GM12878 (cell line): ENCODE measurements around the gene VPS52. TPM values are rescaled to one million over a fixed set of nuclear protein-coding genes. Genes with fewer than 3 reads are reported as not detected.

Experiments used
- ATAC-seq: fragments of 200-7000 bp; cut with Tn5 transposase; 3 replicates; pipeline ENCODE4 v1.9.1; 2020; ENCODE audit warnings: mild to moderate bottlenecking, moderate library complexity
- BruUV-seq: library from RNA; stranded (reverse); fragments of 400-500 nt; replicated peaks from 2 replicates; lab custom pipeline; 2021; lab: Mats Ljungman, UMichigan
- CTCF ChIA-PET: fragments of 300-600 bp; sonication (Branson Sonifier 250); formaldehyde crosslinking; extraction: SDS; loops from one replicate; lab custom pipeline; 2021; ENCODE audit warnings: inconsistent platforms; lab: Yijun Ruan, JAX
- POLR2A ChIA-PET: fragments of 350-600 bp; formaldehyde crosslinking; extraction: SDS; loops from one replicate; lab custom pipeline; 2021; ENCODE audit warnings: inconsistent platforms; lab: Charles Lee
- RAD21 ChIA-PET: fragments of 300-600 bp; sonication (Branson Sonifier 250); formaldehyde crosslinking; loops from one replicate; lab custom pipeline; 2023; ENCODE audit warnings: antibody characterized with exemption; ENCODE audit not compliant: unreplicated experiment; lab: Charles Lee
- SMC1A ChIA-PET: fragments of 300-600 bp; sonication (Branson Sonifier 250); formaldehyde crosslinking; loops from one replicate; lab custom pipeline; 2023; ENCODE audit not compliant: unreplicated experiment, uncharacterized antibody; lab: Charles Lee
- DNase-seq: peaks from one replicate; pipeline ENCODE4 v3.0.0-alpha.2; 2011; ENCODE audit warnings: low read depth, low spot score
- FAIRE-seq: peaks from 3 replicates; lab custom pipeline; 2011; peaks lifted over from hg19 to GRCh38; lab: Jason Lieb, UNC
- H2AFZ ChIP-seq: 2 replicates; pipeline ENCODE4 v1.6.0; 2011; ENCODE audit warnings: low read depth, low read length, control low read depth; ENCODE audit not compliant: control insufficient read depth
- H3K27ac ChIP-seq: 2 replicates; pipeline ENCODE4 v1.5.1; 2011; ENCODE audit warnings: control low read depth; ENCODE audit not compliant: control insufficient read depth, insufficient read depth
- H3K27me3 ChIP-seq, 2 experiments: replicated peaks in 1 of 2; 2 replicates each; pipeline versions ENCODE4 v1.6.0 to v1.6.1; 2011; ENCODE audit warnings: low read length in 1 of 2; ENCODE audit not compliant: control insufficient read depth in 2 of 2, insufficient read depth in 2 of 2
- H3K36me3 ChIP-seq, 2 experiments: 2 replicates each; pipeline ENCODE4 v1.5.1; 2011; ENCODE audit warnings: low read length in 1 of 2; ENCODE audit not compliant: control insufficient read depth in 2 of 2, insufficient read depth in 2 of 2
- H3K4me1 ChIP-seq: 2 replicates; pipeline ENCODE4 v1.6.1; 2011; ENCODE audit warnings: mild to moderate bottlenecking, low read length, moderate library complexity, mixed read lengths; ENCODE audit not compliant: control insufficient read depth, insufficient read depth
- H3K4me2 ChIP-seq: 2 replicates; pipeline ENCODE4 v1.6.0; 2011; ENCODE audit warnings: control low read depth; ENCODE audit not compliant: control insufficient read depth, insufficient read depth
- H3K4me3 ChIP-seq: fragments of 200-600 bp; sonication (generic); 2 replicates; pipeline ENCODE4 v1.5.1; 2016
- H3K79me2 ChIP-seq: 2 replicates; pipeline ENCODE4 v1.6.0; 2011; ENCODE audit warnings: low read length; ENCODE audit not compliant: control insufficient read depth, insufficient read depth
- H3K9ac ChIP-seq: 2 replicates; pipeline ENCODE4 v1.8.0; 2011; ENCODE audit warnings: low read length, control low read depth, mixed read lengths; ENCODE audit not compliant: control insufficient read depth, insufficient read depth
- H3K9me3 ChIP-seq: replicated peaks from 3 replicates; pipeline ENCODE4 v1.5.1; 2011; ENCODE audit warnings: mild to moderate bottlenecking, low read length; ENCODE audit not compliant: control insufficient read depth, insufficient read depth
- H4K20me1 ChIP-seq: 2 replicates; pipeline ENCODE4 v1.6.0; 2011; ENCODE audit not compliant: control insufficient read depth, insufficient read depth
- BACH1 ChIP-seq: fragments of 450-650 bp; IDR thresholded peaks from 2 replicates; pipeline ENCODE4 v1.6.1; 2017; ENCODE audit warnings: mild to moderate bottlenecking, borderline replicate concordance
- BCL11A ChIP-seq: IDR thresholded peaks from 2 replicates; pipeline ENCODE4 v1.6.1; 2011; ENCODE audit warnings: low read depth, low read length
- CBX5 ChIP-seq: sonication (generic); IDR thresholded peaks from 2 replicates; pipeline ENCODE4 v1.6.1; 2016; ENCODE audit warnings: low read depth, moderate library complexity, mild to moderate bottlenecking, inconsistent platforms
- EED ChIP-seq: sonication (generic); IDR thresholded peaks from 2 replicates; pipeline ENCODE4 v1.6.1; 2016; ENCODE audit warnings: antibody characterized with exemption, low read depth
- EZH2 ChIP-seq: IDR thresholded peaks from 2 replicates; pipeline ENCODE4 v1.6.1; 2012; ENCODE audit warnings: low read depth, mild to moderate bottlenecking, control low read depth, inconsistent platforms, low read length, borderline replicate concordance; ENCODE audit not compliant: control insufficient read depth
- NFIC ChIP-seq: IDR thresholded peaks from 2 replicates; pipeline ENCODE4 v1.6.1; 2012; ENCODE audit warnings: low read depth, mild to moderate bottlenecking, inconsistent platforms, low read length, moderate library complexity
- NFXL1 ChIP-seq: fragments of 450-650 bp; IDR thresholded peaks from 2 replicates; pipeline ENCODE4 v1.6.1; 2017; ENCODE audit warnings: antibody characterized with exemption, mild to moderate bottlenecking, borderline replicate concordance
- NFYB ChIP-seq: IDR thresholded peaks from 2 replicates; pipeline ENCODE4 v1.6.1; 2011; ENCODE audit warnings: low read depth, mild to moderate bottlenecking, low read length, improper control_type of control experiment, moderate library complexity; ENCODE audit not compliant: insufficient read depth
- POLR2A ChIP-seq: IDR thresholded peaks from 2 replicates; pipeline ENCODE4 v1.6.1; 2011; ENCODE audit warnings: low read depth, mild to moderate bottlenecking, low read length
- POLR2AphosphoS2 ChIP-seq: IDR thresholded peaks from 2 replicates; pipeline ENCODE4 v1.6.1; 2011; ENCODE audit warnings: low read depth, mild to moderate bottlenecking, low read length, improper control_type of control experiment, moderate library complexity
- SMC3 ChIP-seq: IDR thresholded peaks from 2 replicates; pipeline ENCODE4 v1.6.1; 2011; ENCODE audit warnings: low read length, improper control_type of control experiment, borderline replicate concordance
- SPI1 ChIP-seq: IDR thresholded peaks from 2 replicates; pipeline ENCODE4 v1.6.1; 2011; ENCODE audit warnings: low read depth, mild to moderate bottlenecking, low read length, moderate library complexity, borderline replicate concordance; ENCODE audit not compliant: insufficient read depth
- WGBS: methylation state at CpG from one replicate; pipeline ENCODE4 v1.1.6; 2016; ENCODE audit warnings: low lambda C conversion rate; ENCODE audit not compliant: insufficient replicate concordance, insufficient coverage; ENCODE audit errors: missing lambda C conversion rate; 5-methylcytosine and 5-hydroxymethylcytosine counted together
- in situ Hi-C: fragments of 300-500 bp; cut with MboI; formaldehyde crosslinking; loops from 9 replicates; pipeline ENCODE4 v1.14.3; 2018; ENCODE audit warnings: mixed read lengths
- intact Hi-C: fragments of 100-400 bp; cut with micrococcal nuclease; formaldehyde crosslinking; loops from one replicate; pipeline ENCODE4 v1.14.2; 2022; ENCODE audit not compliant: unreplicated experiment
- polyA plus RNA-seq, 11 experiments: library from polyadenylated mRNA; depleted of rRNA in 4 of 11; unstranded in 6 of 11; stranded (reverse) in 5 of 11; fragments of >200 nt; fragmentation: Nextera tagmentation in 4 of 11; fragmentation: Illumina TruSeq in 1 of 11; extraction: Ambion mirVana in 4 of 11; extraction: Trizol in 1 of 11; gene quantifications; 1 replicate in 1 of 11; 2 replicates in 10 of 11; pipeline versions ENCODE4 v1.2.1 to v1.2.3, GENCODE V29; 2011 to 2016; ENCODE audit warnings: inconsistent platforms in 2 of 11, missing spikeins in 2 of 11, low read depth in 1 of 11
- total RNA-seq, 4 experiments: library from RNA; depleted of rRNA in 3 of 4; stranded (reverse); fragments of >200 nt in 3 of 4; fragmentation: Illumina TruSeq in 1 of 4; extraction: Trizol in 1 of 4; gene quantifications; 2 replicates each; pipeline versions ENCODE4 v1.2.1 to v1.2.3, GENCODE V29; 2013 to 2021
- TF ChIP-seq, protein P1 (sequence below): fragments of 450-650 bp; IDR thresholded peaks from 2 replicates; pipeline ENCODE4 v1.6.1; 2016; ENCODE audit warnings: mild to moderate bottlenecking
- TF ChIP-seq, protein P2 (sequence below): fragments of 450-650 bp; IDR thresholded peaks from 2 replicates; pipeline ENCODE4 v1.6.1; 2017; ENCODE audit warnings: mild to moderate bottlenecking, moderate library complexity
- TF ChIP-seq, protein P3 (sequence below): fragments of 450-650 bp; IDR thresholded peaks from 2 replicates; pipeline ENCODE4 v1.6.1; 2016; ENCODE audit warnings: mild to moderate bottlenecking

Gene VPS52
- total and polyA plus RNA-seq, 10 of the 15 experiments (the other 5 are each of a cell fraction or from before 2014, with no cell fraction given) = 11.3 to 52.7 (median 36.7) TPM

DNA sequence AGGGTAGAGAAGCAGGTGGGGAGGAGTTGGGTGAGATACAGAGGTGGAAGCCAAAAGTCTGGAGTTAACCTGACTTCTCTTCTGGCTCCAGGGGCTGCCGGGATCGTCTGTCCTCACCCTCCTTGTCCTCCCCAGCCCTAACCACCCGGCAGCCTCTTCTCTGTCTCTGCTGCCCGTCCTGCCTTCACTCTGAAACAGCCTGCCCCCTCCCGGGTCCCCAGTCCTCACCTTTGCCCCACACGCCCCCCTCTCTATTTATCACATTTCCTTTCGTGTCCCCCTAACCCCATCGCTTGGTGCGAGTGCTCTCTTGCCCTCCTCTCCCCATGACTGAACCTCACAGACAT lies 57.7 kb downstream of the VPS52 start (continued):
- no peak for TF ChIP-seq SMC3
- TF ChIP-seq, protein P1, sequence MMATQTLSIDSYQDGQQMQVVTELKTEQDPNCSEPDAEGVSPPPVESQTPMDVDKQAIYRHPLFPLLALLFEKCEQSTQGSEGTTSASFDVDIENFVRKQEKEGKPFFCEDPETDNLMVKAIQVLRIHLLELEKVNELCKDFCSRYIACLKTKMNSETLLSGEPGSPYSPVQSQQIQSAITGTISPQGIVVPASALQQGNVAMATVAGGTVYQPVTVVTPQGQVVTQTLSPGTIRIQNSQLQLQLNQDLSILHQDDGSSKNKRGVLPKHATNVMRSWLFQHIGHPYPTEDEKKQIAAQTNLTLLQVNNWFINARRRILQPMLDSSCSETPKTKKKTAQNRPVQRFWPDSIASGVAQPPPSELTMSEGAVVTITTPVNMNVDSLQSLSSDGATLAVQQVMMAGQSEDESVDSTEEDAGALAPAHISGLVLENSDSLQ = no peak
- TF ChIP-seq CBX5 = no peak
- no peak for TF ChIP-seq POLR2AphosphoS2
- no peak for TF ChIP-seq EZH2

DNA sequence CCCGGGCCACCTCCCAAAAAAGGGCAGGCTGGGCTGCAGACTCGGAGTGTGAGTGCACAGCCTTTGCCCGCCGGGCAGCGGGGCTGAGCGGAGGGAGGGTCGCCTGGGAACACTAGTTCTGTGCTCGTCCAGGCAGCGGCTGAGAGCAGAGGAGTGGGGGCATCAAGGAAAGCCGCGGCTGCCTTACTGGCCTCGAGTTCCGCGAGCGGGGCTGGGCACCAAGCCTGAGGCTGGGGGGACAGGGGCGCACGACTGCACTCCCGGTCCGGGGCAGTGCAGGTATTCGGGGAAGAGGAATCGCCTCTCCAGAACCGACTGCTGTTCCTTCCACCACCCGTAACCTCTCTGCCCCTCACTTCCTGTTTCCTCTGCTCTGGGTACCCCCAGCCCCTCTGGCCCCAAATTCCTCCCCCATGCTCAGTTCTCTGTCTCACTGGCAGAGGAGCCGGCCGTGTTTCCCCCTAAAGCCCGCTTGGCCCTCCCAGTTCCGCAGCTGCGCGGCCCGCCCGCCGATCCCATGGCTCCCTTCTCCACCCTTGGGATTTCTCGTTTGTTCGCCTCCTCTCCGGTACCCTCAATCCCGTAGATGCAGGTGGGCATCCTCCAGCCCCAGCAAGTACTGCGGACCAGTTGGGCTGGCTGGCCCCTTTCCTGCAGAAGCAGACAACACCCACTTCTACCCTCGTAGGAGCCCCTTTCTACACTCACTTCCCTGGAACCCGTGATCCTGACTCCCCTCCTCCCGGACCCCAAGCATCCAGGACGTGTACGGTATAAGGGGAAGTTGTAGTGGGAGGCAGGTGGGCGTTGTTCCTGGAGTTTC lies 58.3 kb downstream of the VPS52 start:
- CTCF ChIA-PET = interaction anchor here (1.2 kb wide), 1 partner anchor 35 kb away, joined by 4 read pairs; no protein-coding TSS in a partner anchor
- intact Hi-C loops = no loop called here
- TF ChIP-seq, protein P2, sequence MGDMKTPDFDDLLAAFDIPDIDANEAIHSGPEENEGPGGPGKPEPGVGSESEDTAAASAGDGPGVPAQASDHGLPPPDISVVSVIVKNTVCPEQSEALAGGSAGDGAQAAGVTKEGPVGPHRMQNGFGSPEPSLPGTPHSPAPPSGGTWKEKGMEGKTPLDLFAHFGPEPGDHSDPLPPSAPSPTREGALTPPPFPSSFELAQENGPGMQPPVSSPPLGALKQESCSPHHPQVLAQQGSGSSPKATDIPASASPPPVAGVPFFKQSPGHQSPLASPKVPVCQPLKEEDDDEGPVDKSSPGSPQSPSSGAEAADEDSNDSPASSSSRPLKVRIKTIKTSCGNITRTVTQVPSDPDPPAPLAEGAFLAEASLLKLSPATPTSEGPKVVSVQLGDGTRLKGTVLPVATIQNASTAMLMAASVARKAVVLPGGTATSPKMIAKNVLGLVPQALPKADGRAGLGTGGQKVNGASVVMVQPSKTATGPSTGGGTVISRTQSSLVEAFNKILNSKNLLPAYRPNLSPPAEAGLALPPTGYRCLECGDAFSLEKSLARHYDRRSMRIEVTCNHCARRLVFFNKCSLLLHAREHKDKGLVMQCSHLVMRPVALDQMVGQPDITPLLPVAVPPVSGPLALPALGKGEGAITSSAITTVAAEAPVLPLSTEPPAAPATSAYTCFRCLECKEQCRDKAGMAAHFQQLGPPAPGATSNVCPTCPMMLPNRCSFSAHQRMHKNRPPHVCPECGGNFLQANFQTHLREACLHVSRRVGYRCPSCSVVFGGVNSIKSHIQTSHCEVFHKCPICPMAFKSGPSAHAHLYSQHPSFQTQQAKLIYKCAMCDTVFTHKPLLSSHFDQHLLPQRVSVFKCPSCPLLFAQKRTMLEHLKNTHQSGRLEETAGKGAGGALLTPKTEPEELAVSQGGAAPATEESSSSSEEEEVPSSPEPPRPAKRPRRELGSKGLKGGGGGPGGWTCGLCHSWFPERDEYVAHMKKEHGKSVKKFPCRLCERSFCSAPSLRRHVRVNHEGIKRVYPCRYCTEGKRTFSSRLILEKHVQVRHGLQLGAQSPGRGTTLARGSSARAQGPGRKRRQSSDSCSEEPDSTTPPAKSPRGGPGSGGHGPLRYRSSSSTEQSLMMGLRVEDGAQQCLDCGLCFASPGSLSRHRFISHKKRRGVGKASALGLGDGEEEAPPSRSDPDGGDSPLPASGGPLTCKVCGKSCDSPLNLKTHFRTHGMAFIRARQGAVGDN = no peak
- TF ChIP-seq, protein P3, sequence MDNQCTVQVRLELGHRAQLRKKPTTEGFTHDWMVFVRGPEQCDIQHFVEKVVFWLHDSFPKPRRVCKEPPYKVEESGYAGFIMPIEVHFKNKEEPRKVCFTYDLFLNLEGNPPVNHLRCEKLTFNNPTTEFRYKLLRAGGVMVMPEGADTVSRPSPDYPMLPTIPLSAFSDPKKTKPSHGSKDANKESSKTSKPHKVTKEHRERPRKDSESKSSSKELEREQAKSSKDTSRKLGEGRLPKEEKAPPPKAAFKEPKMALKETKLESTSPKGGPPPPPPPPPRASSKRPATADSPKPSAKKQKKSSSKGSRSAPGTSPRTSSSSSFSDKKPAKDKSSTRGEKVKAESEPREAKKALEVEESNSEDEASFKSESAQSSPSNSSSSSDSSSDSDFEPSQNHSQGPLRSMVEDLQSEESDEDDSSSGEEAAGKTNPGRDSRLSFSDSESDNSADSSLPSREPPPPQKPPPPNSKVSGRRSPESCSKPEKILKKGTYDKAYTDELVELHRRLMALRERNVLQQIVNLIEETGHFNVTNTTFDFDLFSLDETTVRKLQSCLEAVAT = no peak
- TF ChIP-seq SPI1 (peak; percentile 59), POLR2A (peak; percentile 14; the same call in 1 of the 2 replicates), NFIC (no peak), NFYB (no peak), EED (0 out of 2 replicates have a peak, but pooled peaks have one; percentile 10), BACH1 (peak; percentile 59), NFXL1 (no peak), BCL11A (no peak)

More for the DNA sequence above, 58.3 kb downstream of the VPS52 start:
- Histone ChIP-seq H3K36me3 (peaks cover 0 to 5% of the 10 kb centered on the region in 2 experiments; a peak in 2 of 4 replicates), H2AFZ (no peak overlapping the region), H3K27me3 (peaks cover 2 to 3% of the 10 kb centered on the region in 2 experiments; a peak in 3 of 4 replicates), H3K79me2 (0 out of 2 replicates have a peak, but pooled peaks cover 3% of the 10 kb centered on the region), H3K27ac (no peak overlapping the region), H3K4me1 (peaks cover 12% of the 10 kb centered on the region), H4K20me1 (no peaks in the 10 kb centered on the region; the same call in 1 of the 2 replicates), H3K9me3 (no peaks in the 10 kb centered on the region), H3K9ac (no peak overlapping the region; the same call in 1 of the 2 replicates), H3K4me3 (peak overlapping the region; percentile 32; the same call in 1 of the 2 replicates), H3K4me2 (peak overlapping the region; percentile 62)
- ChIA-PET RAD21 (no interaction called here), POLR2A (no interaction called here), SMC1A (interaction anchor here (0.6 to 1.3 kb wide), 3 partner anchors 59 to 304 kb away, joined by 3 to 4 read pairs (median 3); no protein-coding TSS in a partner anchor)
- no peak for DNase-seq
- ATAC-seq = peak; percentile 45
- FAIRE-seq = no peak
- in situ Hi-C loops = no loop called here
- no TSS peak for BruUV-seq
- 10% methylated on average over 41 of the region's 43 CpGs for WGBS
